Activated naive CD8-positive, alpha-beta T cell (primary cell): ENCODE data around the gene SLCO3A1.

Experiments used
- H3K27ac Mint-ChIP-seq: one replicate; pipeline ENCODE4 v1.8.0; 2021; ENCODE audit warnings: mixed read lengths
- H3K27me3 Mint-ChIP-seq: one replicate; pipeline ENCODE4 v1.8.0; 2021; ENCODE audit warnings: mixed read lengths
- H3K36me3 Mint-ChIP-seq: one replicate; pipeline ENCODE4 v1.8.0; 2021; ENCODE audit warnings: mixed read lengths
- H3K4me1 Mint-ChIP-seq: one replicate; pipeline ENCODE4 v1.8.0; 2021; ENCODE audit warnings: low read depth, mixed read lengths
- H3K4me3 Mint-ChIP-seq: one replicate; pipeline ENCODE4 v1.8.0; 2021; ENCODE audit warnings: mild to moderate bottlenecking, mixed read lengths
- H3K9me3 Mint-ChIP-seq: one replicate; pipeline ENCODE4 v1.8.0; 2021; ENCODE audit warnings: low read depth, mixed read lengths

SLCO3A1 gene

DNA sequence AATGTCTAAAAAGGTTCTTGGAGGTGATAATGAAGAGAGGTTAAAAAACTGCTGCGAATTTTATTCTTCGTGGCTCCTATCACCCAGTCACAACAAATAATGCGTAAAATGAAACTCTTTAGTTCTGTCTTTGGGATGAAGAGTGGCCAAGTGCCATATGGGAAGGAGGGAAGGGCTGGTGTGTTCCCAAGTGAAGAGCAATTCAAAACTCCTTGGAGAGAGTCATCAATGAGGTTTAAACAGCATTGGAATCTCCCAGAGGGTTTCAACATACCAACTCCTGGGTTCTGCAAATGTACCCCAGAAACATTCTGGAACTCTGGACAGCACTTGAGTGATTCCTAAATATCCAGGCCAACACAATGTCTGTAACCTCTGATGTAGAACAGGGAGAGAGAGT, 45.3 kb downstream of the SLCO3A1 start:
- Mint-ChIP-seq H3K27ac (no peak overlapping the region), H3K27me3 (no peaks in the 10 kb centered on the region), H3K36me3 (peaks cover 37% of the 10 kb centered on the region), H3K9me3 (peaks cover 13% of the 10 kb centered on the region), H3K4me3 (no peak overlapping the region), H3K4me1 (peaks cover 15% of the 10 kb centered on the region)

DNA sequence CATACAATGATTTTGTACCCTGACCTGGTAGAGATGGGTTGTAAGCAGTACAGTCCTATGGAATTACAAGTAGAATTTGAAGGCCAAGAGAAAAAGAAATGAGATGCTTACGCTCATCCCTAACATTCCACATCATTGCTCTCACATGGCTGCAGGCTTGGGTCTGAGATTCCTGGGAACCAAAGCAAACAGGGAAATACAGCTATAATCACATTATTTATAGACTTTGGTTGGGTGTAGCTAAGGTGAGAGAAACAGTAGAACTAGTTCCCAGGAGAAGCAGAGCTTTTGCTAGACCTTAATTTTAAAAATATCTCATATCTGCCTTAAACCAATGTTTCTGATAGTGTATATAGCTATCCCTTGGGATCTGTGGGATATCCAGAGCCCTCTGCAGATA, 51.4 kb downstream of the SLCO3A1 start:
- peaks cover 13% of the 10 kb centered on the region for H3K9me3 Mint-ChIP-seq
- no peak overlapping the region for H3K27ac Mint-ChIP-seq
- H3K36me3 Mint-ChIP-seq, result peaks cover 23% of the 10 kb centered on the region
- peaks cover 25% of the 10 kb centered on the region for H3K4me1 Mint-ChIP-seq
- no peaks in the 10 kb centered on the region for H3K27me3 Mint-ChIP-seq
- H3K4me3 Mint-ChIP-seq, result no peak overlapping the region

DNA sequence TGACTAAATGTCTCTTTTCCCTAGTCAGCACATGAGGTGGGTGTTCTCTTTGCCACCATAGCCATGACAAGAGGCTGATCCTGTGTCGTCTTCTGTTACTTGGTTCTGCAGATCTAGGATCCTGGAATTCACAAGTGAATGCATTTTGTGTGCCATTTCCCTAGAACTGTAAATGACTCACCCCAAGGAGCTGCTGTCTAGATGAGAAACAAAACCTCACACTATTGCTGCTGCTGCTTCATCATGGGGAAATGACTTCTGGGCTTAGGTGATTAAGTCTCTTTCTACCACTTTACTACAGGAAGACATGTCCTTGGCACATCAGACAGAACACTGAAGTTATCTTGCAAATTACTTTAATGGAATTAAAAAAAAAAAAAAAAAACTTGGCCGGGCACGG, 54.9 kb downstream of the SLCO3A1 start:
- H3K4me3 Mint-ChIP-seq, result no peak overlapping the region
- H3K36me3 Mint-ChIP-seq, result peaks cover 6% of the 10 kb centered on the region
- no peaks in the 10 kb centered on the region for H3K9me3 Mint-ChIP-seq
- H3K27ac Mint-ChIP-seq, result peak overlapping the region; percentile 1
- peaks cover 38% of the 10 kb centered on the region for H3K4me1 Mint-ChIP-seq
- H3K27me3 Mint-ChIP-seq, result no peaks in the 10 kb centered on the region

DNA sequence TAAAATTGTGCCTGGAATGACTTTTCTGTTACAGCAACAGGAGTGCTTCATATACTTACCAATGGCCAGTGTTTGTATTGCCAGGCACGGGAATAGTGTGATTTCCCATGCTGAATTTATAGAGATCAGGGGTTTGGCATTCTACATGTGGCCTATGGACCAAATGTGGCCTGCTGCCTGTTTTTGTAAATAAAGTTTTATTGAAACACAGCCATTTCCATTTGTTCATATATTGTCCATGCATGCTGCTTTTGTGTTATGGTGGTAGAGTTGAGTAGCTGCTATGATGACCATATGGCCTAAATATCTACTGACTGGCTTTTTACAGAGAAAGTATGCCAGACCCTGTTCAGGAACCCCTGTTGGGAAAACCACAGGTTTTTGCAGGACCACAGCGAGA, 55.6 kb downstream of the SLCO3A1 start:
- peaks cover 2% of the 10 kb centered on the region for H3K36me3 Mint-ChIP-seq
- no peaks in the 10 kb centered on the region for H3K27me3 Mint-ChIP-seq
- no peak overlapping the region for H3K27ac Mint-ChIP-seq
- no peak overlapping the region for H3K4me3 Mint-ChIP-seq
- no peaks in the 10 kb centered on the region for H3K9me3 Mint-ChIP-seq
- peaks cover 34% of the 10 kb centered on the region for H3K4me1 Mint-ChIP-seq

DNA sequence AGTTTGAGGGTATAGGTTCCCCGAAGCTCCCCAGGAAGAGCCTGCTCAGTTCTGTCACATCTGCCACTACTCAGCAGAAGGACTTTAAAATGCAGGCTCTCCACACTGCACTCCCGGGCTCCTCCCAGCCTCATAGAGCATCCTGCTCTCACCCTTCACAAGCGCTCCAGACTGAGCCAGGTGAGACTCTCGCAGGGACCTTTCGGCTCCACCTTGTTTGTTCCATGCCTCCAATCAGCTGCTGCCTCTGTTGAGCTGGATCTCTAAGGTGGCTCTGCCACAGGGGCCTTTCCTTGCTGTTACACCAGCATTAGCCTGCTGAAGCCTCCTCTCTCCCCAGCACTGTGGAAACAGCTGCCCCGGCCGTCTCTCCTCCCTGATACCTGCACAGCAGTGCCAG, 56.1 kb downstream of the SLCO3A1 start:
- peaks cover 2% of the 10 kb centered on the region for H3K36me3 Mint-ChIP-seq
- H3K9me3 Mint-ChIP-seq, result no peaks in the 10 kb centered on the region
- H3K27me3 Mint-ChIP-seq, result no peaks in the 10 kb centered on the region
- no peak overlapping the region for H3K4me3 Mint-ChIP-seq
- no peak overlapping the region for H3K27ac Mint-ChIP-seq
- H3K4me1 Mint-ChIP-seq, result peaks cover 30% of the 10 kb centered on the region

DNA sequence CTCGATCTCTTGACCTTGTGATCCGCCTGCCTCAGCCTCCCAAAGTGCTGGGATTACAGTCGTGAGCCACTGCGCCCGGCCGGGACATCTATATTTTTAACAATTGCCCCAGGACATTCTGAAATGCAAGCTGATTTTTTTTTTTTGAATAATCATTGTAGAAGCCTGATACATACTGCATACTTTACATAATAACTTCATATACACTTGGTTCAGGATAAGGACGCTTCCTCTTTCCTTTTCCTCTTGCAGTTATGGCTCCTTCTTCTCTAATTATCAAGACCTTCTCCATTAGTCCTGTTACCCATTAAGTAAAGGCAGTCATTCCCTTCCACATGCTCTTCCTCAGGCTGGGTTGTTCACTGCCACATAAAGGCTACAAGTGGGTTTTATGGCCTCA, 58.3 kb downstream of the SLCO3A1 start:
- no peak overlapping the region for H3K4me3 Mint-ChIP-seq
- no peaks in the 10 kb centered on the region for H3K27me3 Mint-ChIP-seq
- peaks cover 6% of the 10 kb centered on the region for H3K36me3 Mint-ChIP-seq
- H3K9me3 Mint-ChIP-seq, result no peaks in the 10 kb centered on the region
- no peak overlapping the region for H3K27ac Mint-ChIP-seq
- H3K4me1 Mint-ChIP-seq, result peaks cover 26% of the 10 kb centered on the region

DNA sequence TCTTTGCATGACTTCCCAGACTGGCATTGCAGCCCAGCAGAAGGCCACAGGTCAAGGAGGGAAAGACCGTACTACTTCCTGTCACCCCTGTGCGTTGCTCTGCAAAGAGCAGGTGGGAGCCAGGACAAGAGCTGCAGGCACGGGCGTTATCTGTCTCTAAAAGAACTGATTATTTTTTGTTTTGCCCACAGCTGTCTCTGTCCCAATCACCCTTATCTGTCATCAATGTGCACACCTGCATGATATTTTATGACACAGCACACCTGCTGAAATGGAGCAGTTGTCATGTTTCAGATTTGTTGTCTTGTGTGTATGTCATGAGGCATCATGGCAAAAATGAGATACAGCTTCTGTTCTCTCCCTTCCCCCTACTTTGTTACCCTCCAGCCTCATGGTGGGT, 58.8 kb downstream of the SLCO3A1 start:
- H3K4me1 Mint-ChIP-seq, result peaks cover 24% of the 10 kb centered on the region
- no peak overlapping the region for H3K4me3 Mint-ChIP-seq
- no peaks in the 10 kb centered on the region for H3K27me3 Mint-ChIP-seq
- H3K36me3 Mint-ChIP-seq, result peaks cover 9% of the 10 kb centered on the region
- no peak overlapping the region for H3K27ac Mint-ChIP-seq
- no peaks in the 10 kb centered on the region for H3K9me3 Mint-ChIP-seq

DNA sequence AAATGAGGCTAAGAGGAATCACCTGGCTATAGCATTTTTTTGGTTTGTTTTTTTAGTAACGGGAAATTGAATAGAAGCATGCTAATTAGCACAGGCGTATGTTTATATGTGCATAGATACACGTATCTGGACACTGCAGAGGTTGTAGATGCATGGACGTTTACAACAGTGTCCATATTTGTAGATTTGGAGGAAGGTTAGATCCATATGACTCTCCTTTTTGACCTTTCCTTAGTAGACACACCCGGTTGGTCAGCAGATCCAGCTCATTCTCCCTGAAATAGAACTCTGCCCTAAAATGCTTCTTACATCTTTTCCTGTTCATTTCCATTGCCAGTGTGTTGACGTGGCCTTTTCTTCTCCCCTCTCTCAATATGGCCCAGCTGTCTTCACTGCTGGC, 60.1 kb downstream of the SLCO3A1 start:
- Mint-ChIP-seq H3K4me1 (peaks cover 16% of the 10 kb centered on the region), H3K9me3 (no peaks in the 10 kb centered on the region), H3K36me3 (peaks cover 11% of the 10 kb centered on the region), H3K27me3 (no peaks in the 10 kb centered on the region), H3K4me3 (no peak overlapping the region), H3K27ac (no peak overlapping the region)

DNA sequence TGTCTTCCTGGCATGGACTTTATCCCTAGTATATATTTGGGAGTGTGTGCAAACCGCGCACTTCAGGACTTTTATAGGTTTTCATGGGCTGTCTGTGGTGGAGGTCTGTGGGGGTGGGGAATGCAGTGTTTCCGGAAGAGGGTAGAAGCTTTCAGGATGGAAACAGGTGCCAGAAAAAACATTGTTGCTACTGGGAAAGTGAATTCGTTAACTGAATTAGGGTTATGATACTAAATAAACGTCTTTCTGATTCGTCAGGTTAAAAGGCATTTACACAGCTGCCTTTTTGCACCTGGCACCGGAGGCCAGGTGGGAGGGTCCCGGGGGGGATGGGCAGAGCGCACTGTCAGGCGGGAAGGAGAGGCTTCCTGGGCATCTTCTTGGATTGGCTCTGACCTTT, 62.1 kb downstream of the SLCO3A1 start:
- Mint-ChIP-seq H3K4me3 (no peak overlapping the region), H3K4me1 (peaks cover 18% of the 10 kb centered on the region), H3K9me3 (no peaks in the 10 kb centered on the region), H3K27me3 (no peaks in the 10 kb centered on the region), H3K27ac (no peak overlapping the region), H3K36me3 (peaks cover 9% of the 10 kb centered on the region)

DNA sequence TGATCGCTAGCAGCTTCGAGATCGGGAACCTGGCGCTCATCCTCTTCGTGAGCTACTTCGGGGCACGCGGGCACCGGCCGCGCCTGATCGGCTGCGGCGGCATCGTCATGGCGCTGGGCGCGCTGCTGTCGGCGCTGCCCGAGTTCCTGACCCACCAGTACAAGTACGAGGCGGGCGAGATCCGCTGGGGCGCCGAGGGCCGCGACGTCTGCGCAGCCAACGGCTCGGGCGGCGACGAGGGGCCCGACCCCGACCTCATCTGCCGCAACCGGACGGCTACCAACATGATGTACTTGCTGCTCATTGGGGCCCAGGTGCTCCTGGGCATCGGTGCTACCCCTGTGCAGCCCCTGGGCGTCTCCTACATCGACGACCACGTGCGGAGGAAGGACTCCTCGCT, 62.5 kb downstream of the SLCO3A1 start:
- peaks cover 9% of the 10 kb centered on the region for H3K36me3 Mint-ChIP-seq
- H3K27ac Mint-ChIP-seq, result no peak overlapping the region
- H3K4me3 Mint-ChIP-seq, result no peak overlapping the region
- H3K4me1 Mint-ChIP-seq, result peaks cover 20% of the 10 kb centered on the region
- H3K9me3 Mint-ChIP-seq, result no peaks in the 10 kb centered on the region
- no peaks in the 10 kb centered on the region for H3K27me3 Mint-ChIP-seq

DNA sequence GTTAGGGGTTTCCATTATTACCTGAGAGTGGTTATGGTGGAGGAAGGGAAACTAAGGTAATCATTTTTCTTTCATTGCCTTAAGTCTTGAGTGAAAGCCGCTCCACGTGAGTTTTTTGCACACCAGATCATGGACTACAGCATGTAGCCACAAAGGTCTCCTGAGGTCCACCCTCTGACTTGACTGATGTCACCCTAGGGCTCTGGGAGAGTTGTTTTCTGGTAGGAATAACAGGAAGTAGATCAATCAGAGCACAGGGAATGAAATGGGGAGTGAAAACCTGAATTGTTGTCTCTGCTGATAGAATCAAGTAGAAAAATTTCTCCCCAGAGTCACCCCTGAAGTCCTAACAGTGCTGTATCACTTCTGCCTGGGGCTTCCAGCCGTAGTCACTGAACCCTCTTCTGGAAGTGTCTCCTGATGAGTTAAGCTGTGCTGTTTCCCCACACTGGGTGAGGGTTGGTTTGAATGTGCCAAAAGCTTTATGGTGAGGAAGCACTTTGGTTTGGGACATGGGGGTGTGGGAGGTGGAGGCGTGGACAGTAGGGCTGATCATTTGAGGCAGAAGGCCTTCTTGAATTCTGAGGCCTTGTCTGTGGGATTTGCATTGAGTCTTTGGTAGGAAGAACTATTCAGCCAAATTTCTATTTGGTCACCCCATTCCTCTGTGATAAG, 64.3 kb downstream of the SLCO3A1 start:
- Mint-ChIP-seq H3K36me3 (peaks cover 9% of the 10 kb centered on the region), H3K4me3 (no peak overlapping the region), H3K9me3 (no peaks in the 10 kb centered on the region), H3K27me3 (no peaks in the 10 kb centered on the region), H3K27ac (no peak overlapping the region), H3K4me1 (peaks cover 23% of the 10 kb centered on the region)

DNA sequence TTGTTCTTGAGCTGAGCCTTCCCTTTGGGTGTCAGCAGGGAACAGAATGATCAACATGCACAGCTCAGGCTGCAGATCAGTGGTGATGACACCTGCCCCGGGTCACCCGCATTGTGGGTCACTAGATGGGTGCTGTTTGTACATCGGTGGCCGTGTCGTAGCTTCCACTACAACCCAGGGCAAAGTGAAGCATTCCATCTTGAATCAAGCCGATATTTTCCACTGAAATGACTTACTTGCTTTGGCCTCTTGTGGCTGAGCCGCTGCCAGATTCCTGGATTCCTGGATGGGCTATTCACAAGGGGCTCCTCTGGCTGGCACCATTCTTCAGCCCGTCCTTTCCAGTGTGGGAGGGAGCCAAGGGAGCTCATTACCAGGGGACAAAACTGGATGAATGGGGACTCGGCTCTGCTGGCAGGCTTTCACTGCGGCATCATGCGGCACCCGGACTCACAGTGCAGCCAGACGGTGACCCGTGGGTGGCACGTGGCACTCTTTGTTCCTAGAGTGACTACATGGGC, 65.6 kb downstream of the SLCO3A1 start:
- H3K4me1 Mint-ChIP-seq, result peaks cover 21% of the 10 kb centered on the region
- peaks cover 9% of the 10 kb centered on the region for H3K36me3 Mint-ChIP-seq
- no peaks in the 10 kb centered on the region for H3K9me3 Mint-ChIP-seq
- H3K4me3 Mint-ChIP-seq, result no peak overlapping the region
- no peaks in the 10 kb centered on the region for H3K27me3 Mint-ChIP-seq
- H3K27ac Mint-ChIP-seq, result no peak overlapping the region

DNA sequence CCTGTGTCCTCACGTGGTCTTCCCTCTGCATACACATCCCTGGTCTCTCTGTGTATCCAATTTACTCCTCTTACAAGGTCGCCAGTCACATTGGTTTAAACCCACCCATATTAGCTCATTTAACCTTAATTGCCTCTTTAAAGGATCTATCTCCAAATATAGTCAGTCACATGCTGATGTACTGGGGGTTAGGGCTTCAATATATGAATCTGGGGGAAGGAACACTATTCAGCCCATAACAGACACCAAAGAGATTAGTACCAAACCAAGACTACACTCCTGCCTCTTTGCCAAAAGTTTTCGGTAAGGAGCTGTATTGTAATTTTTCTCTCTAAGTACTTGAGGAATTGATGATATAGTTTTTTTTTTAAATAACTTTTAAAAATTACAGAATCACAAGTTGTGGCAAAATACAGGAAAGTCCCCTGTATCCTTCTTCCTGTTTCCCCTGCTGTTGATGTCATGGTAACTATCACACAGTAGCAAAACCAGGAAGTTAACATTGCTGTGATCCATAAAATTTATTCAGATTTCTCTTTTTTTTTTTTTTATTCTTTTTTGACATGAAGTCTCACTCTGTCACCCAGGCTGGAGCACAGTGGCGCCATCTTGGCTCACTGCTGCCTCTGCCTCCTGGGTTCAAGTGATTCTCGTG, 67.8 kb downstream of the SLCO3A1 start:
- peaks cover 9% of the 10 kb centered on the region for H3K36me3 Mint-ChIP-seq
- H3K4me1 Mint-ChIP-seq, result peaks cover 25% of the 10 kb centered on the region
- H3K27me3 Mint-ChIP-seq, result no peaks in the 10 kb centered on the region
- peak overlapping the region; percentile 18 for H3K27ac Mint-ChIP-seq
- H3K9me3 Mint-ChIP-seq, result no peaks in the 10 kb centered on the region
- no peak overlapping the region for H3K4me3 Mint-ChIP-seq

DNA sequence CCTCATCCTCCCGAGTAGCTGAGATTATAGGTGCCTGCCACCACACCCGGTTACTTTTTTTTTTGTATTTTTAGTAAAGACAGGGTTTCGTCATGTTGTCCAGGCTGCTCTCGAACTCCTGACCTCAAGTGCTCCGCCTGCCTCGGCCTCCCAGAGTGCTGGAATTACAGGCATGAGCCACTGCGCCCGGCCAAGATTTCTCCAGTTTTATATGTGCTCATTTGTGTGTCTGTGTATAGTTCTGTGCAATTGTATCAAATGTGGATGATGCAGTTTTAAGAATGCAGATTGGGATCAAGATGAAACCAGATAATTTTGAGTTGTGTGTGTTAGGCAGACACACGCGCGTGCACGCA, 68.3 kb downstream of the SLCO3A1 start:
- H3K4me1 Mint-ChIP-seq, result peaks cover 28% of the 10 kb centered on the region
- no peaks in the 10 kb centered on the region for H3K27me3 Mint-ChIP-seq
- no peak overlapping the region for H3K27ac Mint-ChIP-seq
- H3K9me3 Mint-ChIP-seq, result no peaks in the 10 kb centered on the region
- peaks cover 5% of the 10 kb centered on the region for H3K36me3 Mint-ChIP-seq
- H3K4me3 Mint-ChIP-seq, result no peak overlapping the region

DNA sequence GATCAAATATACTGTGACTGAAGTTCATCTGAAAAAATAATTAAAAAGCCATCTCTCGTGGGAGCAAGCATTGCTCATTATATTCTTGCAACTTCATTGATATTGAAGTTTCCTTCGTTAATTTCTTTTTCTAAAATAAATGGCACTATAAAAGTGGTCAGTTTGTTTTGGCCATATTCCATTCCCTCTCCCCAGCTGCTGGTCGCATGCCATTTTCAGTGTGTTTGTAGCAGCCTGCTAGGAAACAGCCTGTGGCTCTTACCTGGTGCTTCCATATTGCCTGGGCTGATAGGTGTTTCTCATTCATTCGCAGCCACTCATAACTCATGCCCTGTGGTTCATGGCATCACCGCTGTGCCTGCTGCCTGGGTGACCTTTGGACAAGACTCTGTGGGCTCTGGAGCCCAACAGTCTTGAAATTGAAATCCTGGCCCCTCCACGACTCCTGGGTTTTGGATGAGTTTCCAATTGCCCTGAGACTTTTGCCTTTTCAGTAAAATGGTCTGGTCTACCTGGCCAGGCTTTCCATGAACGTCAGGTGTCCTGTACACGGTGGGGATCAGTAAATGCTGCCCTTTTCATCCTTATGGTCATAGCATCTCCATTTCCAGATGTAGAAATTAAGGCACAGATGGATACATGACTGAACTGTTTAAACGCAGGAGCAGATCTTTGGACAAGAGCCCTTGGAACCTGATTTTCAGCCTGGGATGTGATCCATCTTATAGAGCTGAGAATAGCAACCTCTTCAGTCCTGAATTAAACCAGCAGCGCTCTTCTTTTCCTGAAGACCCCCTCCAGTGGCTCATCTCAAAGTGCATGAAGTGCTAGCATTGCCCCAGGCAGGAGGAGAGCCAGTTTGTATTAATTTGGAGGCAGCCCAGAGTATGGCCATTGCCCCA, 69.4 kb downstream of the SLCO3A1 start:
- Mint-ChIP-seq H3K36me3 (no peaks in the 10 kb centered on the region), H3K4me3 (no peak overlapping the region), H3K4me1 (peaks cover 36% of the 10 kb centered on the region), H3K27ac (peak overlapping the region; percentile 12), H3K27me3 (no peaks in the 10 kb centered on the region), H3K9me3 (no peaks in the 10 kb centered on the region)
